GM19397 (cell line): ENCODE data around the gene MYO5A.
"Not testable (repeated sequence)": the region's sequence is repeated elsewhere in the genome, so short reads cannot be mapped to it uniquely, and the experiment has no call there.

Experiments
- ATAC-seq: cut with Tn5 transposase; IDR thresholded peaks from one replicate; pipeline ENCODE4 v1.9.1; 2021; ENCODE audit warnings: mild to moderate bottlenecking, moderate library complexity; ENCODE audit not compliant: unreplicated experiment

The MYO5A gene

DNA sequence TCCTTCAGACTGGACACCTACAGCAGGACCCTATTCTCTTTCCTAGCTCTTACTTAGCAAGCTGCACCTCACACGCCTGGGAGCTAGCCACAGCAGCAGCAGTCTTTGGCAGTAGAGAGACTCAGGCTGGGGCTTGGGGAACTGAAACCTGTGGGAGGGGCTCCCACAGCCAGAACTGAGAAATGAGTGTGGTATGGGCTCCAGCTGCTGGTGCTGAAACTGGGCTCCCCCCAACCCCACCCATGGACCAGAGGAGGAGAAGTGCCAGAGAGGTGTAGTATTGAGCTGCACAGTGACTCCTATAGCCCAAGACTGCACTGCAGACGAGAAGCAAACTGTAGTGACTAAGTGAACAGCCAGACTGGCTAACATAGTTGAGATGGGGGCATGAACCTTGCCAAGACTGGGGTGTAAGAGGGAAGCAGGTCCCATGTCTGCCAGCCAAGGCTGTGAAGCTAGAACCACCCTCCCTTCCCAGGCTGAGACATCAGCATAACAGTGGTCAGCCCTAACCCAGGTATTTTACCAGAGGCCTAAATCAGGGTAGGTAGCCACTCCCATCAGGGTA, 62.5 kb downstream of the MYO5A start:
- ATAC-seq, result peak; percentile 96

DNA sequence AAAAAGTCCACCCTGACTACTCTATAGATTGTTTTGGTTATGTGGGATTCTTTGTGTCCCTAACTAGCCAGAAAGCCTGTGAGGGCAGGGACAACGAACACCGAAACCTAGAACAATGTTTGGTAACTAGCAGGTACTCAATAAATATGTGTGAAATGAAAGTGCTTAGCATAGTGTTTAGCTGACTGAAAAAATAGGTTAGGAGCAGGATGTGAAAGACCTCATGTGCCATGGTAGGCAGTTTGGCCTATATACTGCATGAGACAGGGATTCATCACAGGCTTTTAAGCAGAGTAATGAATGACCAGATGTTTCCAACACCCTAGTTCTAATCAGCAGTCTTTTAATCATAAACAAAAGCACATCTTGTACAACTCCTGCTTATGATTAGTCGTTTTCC, 64.2 kb downstream of the MYO5A start:
- peak; percentile 48 for ATAC-seq

DNA sequence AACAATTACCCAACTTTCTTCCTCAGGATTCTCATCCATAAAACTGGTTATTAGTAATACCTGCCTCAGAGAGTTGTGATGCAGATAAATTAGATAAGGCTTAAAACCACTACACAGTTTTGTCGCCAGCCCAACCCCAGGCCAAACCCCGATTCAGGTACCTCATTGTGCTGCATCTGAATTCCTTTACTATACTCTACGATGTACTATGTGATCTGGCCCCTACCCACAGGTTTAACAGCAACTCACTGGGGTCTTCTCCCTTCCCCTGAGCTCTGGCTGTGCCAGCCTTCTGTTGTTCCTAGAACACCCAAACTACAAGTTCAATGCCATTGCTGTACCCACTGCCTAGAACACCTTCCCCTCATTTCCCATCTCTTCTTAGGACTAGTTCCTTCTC, 64.6 kb downstream of the MYO5A start:
- ATAC-seq, result peak; percentile 1

DNA sequence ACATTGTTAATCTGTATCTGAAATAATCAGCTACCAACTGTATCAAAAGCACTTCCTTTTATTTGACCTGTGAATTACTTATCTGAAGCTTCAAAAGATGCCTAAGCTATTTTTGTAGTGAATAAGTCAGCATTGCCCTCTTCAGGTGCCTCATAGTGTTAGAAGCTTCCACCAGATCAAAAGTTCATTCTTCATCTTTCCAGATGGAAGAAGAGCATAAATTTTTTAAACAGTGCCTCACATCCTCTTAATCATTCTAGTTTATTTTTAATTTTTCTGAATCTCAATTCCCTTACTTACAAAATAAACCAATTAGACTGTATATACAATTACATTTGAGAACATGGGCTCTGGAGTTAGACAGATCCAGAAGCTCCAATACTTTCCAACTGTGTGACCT, 65.0 kb downstream of the MYO5A start:
- no peak for ATAC-seq

DNA sequence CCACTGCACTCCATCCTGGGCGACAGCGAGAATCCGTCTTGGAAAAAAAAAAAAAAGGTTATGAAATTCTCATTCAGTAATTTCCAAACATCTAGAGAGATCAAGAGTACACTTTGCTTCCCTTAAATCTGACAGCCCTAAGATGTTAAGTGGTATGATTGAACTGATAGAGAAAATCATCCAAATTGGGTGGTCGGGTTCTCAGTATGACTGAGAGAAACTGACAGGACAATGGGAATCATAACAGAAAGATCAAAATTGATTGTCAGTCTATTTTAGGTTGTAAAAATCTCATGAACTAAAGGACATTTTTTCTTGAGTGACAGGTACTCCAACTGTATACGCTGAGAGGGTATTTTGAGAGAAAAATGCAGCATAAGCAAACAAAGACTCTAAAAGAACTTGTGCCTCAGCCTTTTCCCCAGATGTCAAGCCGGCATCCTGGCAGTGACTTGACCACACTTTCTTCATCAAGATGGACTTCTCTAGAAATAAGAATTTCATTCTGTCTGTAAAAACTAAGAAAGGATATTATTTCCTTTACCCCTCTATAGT, 65.8 kb downstream of the MYO5A start:
- no peak for ATAC-seq

DNA sequence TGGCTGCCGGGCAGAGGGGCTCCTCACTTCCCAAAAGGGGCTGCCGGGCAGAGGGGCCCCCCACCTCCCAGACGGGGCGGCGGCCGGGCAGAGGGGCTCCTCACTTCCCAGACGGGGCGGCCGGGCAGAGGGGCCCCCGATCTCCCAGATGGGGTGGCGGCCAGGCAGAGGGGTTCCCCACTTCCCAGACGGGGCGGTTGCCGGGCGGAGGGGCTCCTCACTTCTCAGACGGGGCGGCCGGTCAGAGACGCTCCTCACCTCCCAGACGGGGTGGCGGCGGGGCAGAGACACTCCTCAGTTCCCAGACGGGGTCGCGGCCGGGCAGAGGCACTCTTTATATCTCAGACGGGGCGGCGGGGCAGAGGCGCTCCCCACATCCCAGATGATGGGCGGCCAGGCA, 69.0 kb downstream of the MYO5A start:
- not testable (repeated sequence) for ATAC-seq

DNA sequence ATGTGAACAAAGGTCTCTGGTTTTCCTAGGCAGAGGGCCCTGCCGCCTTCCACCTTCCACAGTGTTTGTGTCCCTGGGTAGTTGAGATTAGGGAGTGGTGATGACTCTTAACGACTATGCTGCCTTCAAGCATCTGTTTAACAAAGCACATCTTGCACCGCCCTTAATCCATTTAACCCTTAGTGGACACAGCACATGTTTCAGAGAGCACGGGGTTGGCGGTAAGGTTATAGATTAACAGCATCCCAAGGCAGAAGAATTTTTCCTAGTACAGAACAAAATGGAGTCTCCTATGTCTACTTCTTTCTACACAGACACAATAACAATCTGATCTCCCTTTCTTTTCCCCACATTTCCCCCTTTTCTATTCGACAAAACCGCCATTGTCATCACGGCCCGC, 69.4 kb downstream of the MYO5A start:
- not testable (repeated sequence) for ATAC-seq

DNA sequence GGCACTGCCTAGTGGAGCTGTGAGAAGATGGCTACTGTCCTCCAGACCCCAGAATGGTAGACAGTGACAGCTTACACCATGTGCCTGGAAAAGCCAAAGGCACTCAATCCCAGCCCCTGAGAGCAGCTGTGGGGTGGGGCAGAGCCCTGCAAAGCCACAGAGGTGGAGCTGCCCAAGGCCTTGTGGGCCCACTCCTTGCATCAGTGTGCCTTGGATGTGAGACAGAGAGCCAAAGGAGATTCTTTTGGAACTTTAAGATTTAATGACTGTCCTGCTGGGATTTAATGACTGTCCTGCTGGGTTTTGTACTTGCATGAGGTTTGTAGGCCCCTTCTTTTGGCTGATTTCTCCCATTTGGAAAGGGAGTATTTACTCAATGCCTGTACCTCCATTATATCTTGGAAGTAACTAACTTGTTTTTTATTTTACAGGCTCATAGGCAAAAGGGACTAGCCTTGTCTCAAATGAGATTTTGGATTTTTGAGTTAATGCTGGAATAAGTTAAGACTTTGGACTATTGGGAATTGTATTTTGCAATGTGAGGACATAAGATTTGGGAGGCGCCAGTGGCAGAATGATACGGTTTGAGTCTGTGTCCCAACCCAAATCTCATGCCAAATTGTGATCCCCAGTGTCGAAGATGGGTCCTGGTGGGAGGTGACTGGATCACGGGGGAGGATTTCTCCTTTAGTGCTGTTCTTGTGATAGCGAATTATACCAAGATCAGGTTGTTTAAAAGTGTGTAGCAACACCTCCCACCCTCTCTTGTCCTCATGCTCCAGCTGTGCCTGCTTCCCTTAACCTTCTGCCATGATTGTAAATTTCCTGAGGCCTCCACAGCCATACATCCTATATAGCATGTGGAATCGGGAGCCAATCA, 80.4 kb downstream of the MYO5A start:
- no peak for ATAC-seq

DNA sequence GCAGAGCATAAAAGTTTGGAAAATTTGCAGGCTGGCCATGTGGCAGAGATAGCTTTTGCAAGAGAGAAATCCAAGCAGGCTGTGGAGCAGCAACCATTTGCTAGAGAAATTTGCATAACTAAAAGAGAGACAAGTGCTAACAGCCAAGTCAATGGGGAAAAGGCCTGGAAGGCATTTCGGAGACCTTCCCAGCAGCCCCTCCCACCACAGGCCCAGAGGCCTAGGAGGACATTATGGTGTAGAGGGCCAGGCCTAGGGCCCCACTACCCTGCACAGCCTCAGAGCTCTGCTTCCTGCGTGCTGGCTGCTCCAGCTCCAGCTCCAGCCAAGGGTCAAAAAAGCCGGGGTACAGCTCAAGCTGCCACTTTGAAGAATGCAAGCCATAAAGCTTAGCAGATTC, 82.7 kb downstream of the MYO5A start:
- no peak for ATAC-seq

DNA sequence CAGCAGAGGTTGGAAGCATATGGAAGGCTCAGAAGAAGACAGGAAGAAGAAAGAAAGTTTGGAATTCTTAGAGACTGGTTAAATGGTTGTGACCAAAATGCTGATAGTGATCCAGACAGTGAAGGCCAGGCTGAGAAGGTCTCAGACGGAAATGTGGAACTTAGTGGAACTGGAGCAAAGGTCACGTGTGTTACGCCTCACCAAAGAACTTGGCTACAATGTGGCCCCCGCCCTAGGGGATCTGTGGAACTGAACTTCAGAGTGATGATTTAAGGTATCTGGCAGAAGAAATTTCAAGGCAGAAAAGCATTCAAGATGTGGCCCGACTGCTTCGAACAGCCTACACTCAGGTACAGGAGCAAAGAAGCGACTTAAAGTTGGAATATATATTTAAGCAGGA, 83.1 kb downstream of the MYO5A start:
- no peak for ATAC-seq

DNA sequence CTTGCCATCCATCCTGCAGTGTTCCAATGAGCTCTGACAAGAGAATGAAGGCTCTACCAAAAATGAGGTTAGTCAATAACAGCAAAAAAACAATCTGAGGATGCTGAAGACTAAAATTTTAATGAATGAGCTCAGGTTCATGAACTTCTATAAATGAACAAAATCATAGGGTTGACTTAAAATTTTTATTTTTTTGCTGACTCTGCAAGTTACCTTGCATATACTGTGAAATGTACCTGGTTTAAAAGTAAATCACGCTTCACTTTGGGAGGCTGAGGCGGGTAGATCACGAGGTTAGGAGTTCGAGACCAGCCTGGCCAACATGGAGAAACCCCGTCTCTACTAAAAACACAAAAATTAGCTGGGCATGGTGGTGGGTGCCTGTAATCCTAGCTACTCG, 85.5 kb downstream of the MYO5A start:
- ATAC-seq, result not testable (repeated sequence)

DNA sequence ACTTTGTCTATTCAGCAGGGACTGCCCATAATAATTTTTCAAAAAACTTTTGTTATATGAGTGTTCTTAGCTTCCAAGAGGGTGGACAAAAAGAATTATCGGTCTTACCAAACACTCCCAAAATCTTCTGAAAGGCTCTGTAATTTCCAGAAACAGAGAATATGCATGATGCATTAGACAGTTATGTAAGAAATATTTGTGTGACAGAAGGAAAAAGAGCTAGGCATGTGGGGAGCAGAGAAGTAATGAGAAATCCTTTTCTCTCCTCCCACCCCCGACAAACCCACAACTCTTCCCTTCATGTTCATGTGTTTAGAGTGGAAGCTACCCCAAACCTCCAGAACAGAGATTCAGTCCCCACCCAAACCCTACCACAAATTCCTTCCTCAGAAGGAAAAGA, 86.8 kb downstream of the MYO5A start:
- no peak for ATAC-seq

DNA sequence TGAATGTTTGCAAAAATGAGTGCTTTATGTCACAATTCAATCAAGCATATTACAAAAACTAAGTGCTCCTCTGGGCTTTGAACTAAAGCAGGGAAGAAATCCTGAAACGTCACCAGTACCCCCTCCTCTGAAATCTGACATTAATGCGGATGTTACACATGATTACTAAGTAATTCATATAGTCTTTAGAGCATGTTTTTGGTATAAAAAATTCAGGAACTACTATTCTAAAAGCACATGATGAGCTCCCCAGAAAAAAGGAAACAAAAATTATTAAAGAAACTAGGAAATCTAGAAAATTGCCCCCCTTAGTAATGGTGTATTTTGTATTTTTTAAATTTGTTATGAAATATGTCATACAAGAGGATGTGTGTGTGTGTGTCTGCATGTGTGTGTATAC, 87.7 kb downstream of the MYO5A start:
- no peak for ATAC-seq

DNA sequence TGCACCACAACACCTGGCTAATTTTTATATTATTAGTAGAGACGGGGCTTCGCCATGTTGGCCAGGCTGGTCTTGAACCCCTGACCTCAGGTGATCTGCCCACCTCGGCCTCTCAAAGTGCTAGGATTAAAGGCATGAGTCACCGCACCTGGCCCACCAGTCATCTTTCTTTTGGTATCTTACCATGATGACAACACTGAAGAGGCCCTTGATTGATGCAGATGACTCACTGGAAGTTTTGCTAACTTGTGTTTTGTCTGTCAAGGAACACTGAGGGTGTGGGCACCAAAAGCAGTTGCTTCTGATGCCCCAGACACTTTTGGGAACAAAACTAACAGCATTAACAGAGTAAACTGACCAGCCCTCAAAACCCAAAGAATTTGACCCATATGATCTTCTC, 88.3 kb downstream of the MYO5A start:
- ATAC-seq, result no peak

DNA sequence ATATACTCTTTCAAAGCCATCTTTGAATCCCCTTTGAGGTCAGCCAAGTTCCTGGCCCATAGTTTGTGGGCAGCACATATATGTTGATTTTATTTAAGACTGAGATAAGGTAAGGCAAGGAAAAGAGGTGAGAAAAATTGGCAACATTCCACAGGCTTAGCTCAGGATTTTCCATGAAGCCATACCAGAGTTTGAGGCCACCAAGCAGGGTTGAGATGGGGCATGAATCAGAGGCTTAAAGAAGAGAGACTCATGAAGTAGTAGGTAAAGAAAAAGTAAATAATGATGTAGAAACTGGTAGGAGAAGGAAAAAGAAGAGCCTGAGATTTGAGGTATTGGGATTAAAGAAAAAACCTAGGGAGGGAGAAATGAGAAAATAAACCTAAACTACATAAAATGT, 89.2 kb downstream of the MYO5A start:
- no peak for ATAC-seq

DNA sequence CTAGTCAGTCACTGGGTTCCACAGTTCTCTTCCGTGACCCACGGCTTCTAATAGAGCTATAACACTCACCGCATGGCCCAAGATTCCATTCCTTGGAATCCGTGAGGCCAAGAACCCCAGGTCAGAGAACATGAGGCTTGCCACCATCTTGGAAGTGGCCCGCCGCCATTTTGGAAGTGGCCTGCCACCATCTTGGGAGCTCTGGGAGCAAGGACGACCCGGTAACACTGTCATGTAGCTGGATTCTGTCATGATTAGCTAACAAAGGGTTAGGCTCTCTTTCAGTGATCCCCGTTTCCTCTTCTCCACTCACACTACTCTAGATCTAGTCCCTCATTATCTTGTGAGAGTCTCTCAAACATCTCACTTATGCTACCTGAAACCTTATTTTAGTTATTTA, 89.6 kb downstream of the MYO5A start:
- not testable (repeated sequence) for ATAC-seq

DNA sequence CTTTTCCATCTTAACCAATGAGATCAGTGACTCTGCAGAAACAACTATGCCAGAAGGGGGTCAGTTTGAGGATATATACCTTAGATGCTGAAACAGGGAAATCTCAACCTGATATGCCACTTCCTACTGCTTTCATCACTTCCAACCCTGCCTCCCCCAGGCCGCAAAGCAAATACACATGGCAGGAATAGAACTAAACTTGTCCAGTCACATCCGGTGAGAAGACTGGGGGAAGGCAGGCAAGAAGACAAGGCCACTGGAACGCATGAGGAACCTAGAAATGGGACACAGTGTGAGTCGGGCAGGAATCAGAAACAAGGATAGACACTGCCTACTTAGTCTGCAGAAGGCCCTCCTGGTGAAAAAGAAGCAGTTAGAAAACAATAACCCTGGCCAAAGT, 90.6 kb downstream of the MYO5A start:
- no peak for ATAC-seq

DNA sequence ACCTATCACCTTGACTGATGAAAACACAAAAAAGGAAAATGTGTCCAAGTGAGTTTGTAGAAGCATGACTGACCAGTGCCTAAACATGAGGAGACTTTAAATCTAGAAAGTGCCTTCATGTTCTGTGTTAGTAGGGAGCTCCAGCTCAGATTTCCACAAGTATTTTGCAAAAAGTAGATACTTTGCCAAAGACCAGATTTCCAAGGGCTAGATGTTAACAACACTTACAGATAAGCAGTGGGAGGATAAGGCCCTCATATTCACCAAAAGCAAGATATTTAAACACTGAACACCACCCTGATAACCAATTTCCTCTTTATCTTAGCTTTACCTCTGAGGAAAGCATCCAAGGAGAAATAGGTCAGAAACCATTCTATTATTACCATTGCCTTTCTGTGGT, 91.0 kb downstream of the MYO5A start:
- no peak for ATAC-seq

DNA sequence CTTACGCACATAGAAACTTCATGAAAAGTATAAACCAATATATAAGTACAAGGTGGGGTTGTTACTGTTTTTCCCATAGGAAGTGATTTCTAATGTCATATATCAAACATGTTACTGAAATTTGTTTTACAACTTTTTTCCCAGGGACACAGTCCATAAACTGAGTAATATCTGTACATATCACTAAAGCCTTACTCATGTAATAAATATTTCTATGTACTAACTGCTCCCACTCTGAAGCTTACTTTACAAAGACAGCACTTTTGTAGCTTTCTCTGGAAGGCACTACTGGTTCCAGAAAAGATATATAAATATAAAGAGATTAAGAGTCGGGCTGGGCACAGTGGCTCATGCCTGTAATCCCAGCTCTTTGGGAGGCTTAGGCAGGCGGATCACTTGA, 91.7 kb downstream of the MYO5A start:
- no peak for ATAC-seq

DNA sequence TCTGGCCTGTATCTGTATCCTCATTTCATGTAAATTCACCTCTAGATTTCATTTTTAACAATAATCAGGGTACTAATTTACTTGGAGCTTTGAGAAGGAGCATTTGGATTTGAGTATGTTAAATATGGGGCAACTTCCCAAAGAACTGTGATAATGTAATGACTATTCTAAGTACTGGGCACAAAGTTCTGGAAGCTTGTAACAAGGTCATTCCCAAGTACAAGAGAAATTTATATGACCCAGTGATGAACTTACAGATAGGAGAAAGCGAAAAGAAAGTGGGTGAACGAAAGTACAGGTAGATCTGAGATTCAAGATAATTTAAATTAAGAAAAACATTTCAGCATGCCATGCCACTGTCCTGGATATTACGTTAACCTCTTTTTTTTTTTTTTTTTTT, 93.8 kb downstream of the MYO5A start:
- no peak for ATAC-seq

DNA sequence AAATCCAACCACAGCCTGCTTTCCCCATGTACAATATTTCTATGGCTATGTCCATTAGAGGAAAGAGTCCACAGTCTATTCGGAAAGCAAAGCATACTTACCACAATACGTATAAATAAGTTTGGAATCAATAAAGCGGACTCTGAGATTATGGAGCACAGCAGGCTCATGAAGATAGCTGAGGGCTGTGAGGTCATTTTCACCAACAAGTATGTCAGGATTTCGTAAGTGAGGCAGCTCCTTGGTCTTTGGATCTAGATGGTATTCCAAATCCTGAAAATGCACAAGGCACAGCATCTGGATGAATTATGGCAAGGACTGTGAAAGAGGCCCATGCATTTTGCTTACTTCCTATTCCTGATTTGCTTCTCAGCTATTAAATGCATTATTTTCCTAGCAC, 100.4 kb downstream of the MYO5A start:
- no peak for ATAC-seq

DNA sequence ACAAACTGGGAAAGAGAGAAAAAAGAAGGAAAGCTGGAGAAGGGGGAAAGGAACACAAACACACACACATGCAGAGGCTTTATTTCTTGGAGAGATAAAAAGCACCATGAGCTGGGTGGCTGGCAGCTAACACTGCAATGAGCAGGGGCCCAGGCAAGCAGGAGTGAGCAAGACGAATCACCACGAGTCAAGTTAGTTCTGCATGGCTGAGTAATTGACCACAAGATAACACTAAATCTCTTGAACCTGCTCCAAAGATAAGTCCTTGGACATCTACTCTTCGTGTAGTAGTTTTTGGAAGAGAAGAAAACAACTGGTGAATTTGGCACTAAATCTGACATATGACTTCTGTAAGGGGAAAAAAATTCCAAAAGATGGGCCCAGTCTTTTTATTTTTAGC, 100.9 kb downstream of the MYO5A start:
- no peak for ATAC-seq
